Measurements from ENCODE around the gene ZBTB21.

ZBTB21 gene

DNA sequence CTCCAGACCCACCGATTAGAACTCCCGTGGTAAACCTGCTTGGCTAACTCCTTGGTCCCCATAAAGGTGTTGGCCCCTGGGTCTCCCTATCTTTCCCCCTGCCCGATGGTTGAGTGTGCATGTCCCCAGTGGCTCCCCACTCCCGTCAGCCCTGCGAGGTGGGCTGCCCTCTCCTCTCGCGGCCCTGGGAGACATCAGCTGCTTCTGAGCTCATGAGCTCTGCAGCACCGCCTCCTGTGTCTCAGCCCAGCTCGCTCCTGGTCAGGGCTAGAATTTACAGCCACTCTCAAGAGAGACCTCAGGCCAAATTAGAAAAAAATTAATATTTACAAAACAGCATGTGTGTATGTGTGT, 15.9 kb upstream of the ZBTB21 start:
- no peaks in the 10 kb centered on the region for H4K20me1 ChIP-seq (ENCODE audit: control insufficient read depth, insufficient read depth, low read depth, low read length)
- H3K4me3 ChIP-seq (ENCODE audit: low read length), result no peak overlapping the region
- H3K79me2 ChIP-seq (ENCODE audit: control insufficient read depth, low read length), result no peaks in the 10 kb centered on the region
- H3K9me2 ChIP-seq (replicated peaks; ENCODE audit: control insufficient read depth, low read length), result no peaks in the 10 kb centered on the region
- no peaks in the 10 kb centered on the region for H3K36me3 ChIP-seq (ENCODE audit: control insufficient read depth, low read length)
- H3F3A ChIP-seq (ENCODE audit: control insufficient read depth, insufficient read depth), result no peaks in the 10 kb centered on the region
- no peak overlapping the region for H3K4me2 ChIP-seq (ENCODE audit: low read length)
- no peak overlapping the region for H3K27ac ChIP-seq (ENCODE audit: low read depth, low read length)
- no peaks in the 10 kb centered on the region for H3K9me3 ChIP-seq (ENCODE audit: control insufficient read depth, insufficient read depth, low read length)
- TF ChIP-seq EZH2phosphoT487 (IDR thresholded peaks at IDR 0.05; ENCODE audit: borderline replicate concordance, low read length), result no peak
- TF ChIP-seq, protein P1, sequence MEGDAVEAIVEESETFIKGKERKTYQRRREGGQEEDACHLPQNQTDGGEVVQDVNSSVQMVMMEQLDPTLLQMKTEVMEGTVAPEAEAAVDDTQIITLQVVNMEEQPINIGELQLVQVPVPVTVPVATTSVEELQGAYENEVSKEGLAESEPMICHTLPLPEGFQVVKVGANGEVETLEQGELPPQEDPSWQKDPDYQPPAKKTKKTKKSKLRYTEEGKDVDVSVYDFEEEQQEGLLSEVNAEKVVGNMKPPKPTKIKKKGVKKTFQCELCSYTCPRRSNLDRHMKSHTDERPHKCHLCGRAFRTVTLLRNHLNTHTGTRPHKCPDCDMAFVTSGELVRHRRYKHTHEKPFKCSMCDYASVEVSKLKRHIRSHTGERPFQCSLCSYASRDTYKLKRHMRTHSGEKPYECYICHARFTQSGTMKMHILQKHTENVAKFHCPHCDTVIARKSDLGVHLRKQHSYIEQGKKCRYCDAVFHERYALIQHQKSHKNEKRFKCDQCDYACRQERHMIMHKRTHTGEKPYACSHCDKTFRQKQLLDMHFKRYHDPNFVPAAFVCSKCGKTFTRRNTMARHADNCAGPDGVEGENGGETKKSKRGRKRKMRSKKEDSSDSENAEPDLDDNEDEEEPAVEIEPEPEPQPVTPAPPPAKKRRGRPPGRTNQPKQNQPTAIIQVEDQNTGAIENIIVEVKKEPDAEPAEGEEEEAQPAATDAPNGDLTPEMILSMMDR (IDR thresholded peaks at IDR 0.05; ENCODE audit: low read depth, low read length, poor library complexity, severe bottlenecking), result no peak
- no peaks in the 10 kb centered on the region for H3K27me3 ChIP-seq (ENCODE audit: control insufficient read depth, low read length)
- no peaks in the 10 kb centered on the region for H3K4me1 ChIP-seq (ENCODE audit: control insufficient read depth, low read length)

DNA sequence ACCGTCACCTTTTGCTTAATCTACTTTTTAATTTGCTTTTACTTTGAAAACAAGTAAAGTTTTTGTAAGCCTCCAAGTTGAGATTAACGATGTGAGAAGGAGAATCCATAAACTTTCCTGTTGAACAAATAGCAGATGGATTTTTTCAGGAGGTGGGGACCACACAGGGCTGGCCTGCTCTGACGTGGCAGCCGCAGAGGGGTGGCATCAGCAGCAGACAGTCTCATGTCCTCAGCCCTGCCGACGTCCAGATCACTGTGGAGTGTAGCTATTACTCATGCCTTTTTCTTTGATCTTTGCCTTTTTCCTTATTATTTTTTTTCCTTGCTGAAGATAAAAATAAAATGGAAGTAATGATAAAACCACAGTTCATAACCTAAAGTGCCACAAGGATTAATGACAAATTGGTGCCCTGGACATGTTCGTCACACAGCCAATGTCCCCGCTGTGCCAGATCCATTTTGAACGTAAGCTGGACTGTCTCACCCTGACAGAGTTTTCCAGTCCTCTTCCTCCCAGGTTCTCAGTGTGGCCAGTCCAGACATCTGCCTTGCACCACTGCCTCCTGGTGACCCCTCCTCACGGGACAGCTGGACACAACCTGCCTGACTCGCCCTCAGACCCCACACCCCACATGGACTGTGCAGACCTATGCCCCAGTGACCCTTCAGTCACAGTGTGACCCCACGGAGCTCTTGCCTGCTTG, 15.4 kb upstream of the ZBTB21 start:
- Histone ChIP-seq H3K27me3 (ENCODE audit: control insufficient read depth, low read length) (no peaks in the 10 kb centered on the region), H3K27ac (ENCODE audit: low read depth, low read length) (no peak overlapping the region), H3K4me1 (ENCODE audit: control insufficient read depth, low read length) (no peaks in the 10 kb centered on the region), H3K4me2 (ENCODE audit: low read length) (no peak overlapping the region), H3K9me2 (replicated peaks; ENCODE audit: control insufficient read depth, low read length) (no peaks in the 10 kb centered on the region), H3K9me3 (ENCODE audit: control insufficient read depth, insufficient read depth, low read length) (no peaks in the 10 kb centered on the region), H3K36me3 (ENCODE audit: control insufficient read depth, low read length) (no peaks in the 10 kb centered on the region), H4K20me1 (ENCODE audit: control insufficient read depth, insufficient read depth, low read depth, low read length) (no peaks in the 10 kb centered on the region), H3K4me3 (ENCODE audit: low read length) (no peak overlapping the region), H3K79me2 (ENCODE audit: control insufficient read depth, low read length) (no peaks in the 10 kb centered on the region), H3F3A (ENCODE audit: control insufficient read depth, insufficient read depth) (no peaks in the 10 kb centered on the region)
- TF ChIP-seq EZH2phosphoT487 (IDR thresholded peaks at IDR 0.05; ENCODE audit: borderline replicate concordance, low read length), result no peak
- TF ChIP-seq, protein P1 (IDR thresholded peaks at IDR 0.05; ENCODE audit: low read depth, low read length, poor library complexity, severe bottlenecking), result no peak

DNA sequence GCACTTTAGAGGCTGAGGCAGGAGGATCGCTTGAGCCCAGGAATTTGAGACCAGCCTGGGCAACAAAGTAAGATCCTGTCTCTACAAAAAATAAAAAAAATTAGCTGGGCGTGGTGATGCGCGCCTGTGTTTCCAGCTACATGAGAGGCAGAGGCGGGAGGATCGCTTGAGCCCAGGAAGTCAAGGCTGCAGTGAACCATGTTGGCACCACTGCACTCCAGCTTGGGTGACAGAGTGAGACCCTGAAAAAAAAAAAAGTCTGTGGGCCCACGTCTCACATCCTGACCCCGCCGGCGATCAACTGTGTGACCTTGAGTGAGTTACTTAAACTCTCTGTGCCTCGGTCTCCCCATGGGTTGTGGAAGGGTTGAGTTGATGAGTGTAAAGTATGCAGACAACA, 12.7 kb upstream of the ZBTB21 start:
- H3K9me2 ChIP-seq (replicated peaks; ENCODE audit: control insufficient read depth, low read length), result no peaks in the 10 kb centered on the region
- no peak for TF ChIP-seq EZH2phosphoT487 (IDR thresholded peaks at IDR 0.05; ENCODE audit: borderline replicate concordance, low read length)
- TF ChIP-seq, protein P1 (IDR thresholded peaks at IDR 0.05; ENCODE audit: low read depth, low read length, poor library complexity, severe bottlenecking), result no peak
- no peaks in the 10 kb centered on the region for H3K4me1 ChIP-seq (ENCODE audit: control insufficient read depth, low read length)
- H3K27ac ChIP-seq (ENCODE audit: low read depth, low read length), result no peak overlapping the region
- H3K79me2 ChIP-seq (ENCODE audit: control insufficient read depth, low read length), result no peaks in the 10 kb centered on the region
- no peak overlapping the region for H3K4me3 ChIP-seq (ENCODE audit: low read length)
- H3K4me2 ChIP-seq (ENCODE audit: low read length), result no peak overlapping the region
- H4K20me1 ChIP-seq (ENCODE audit: control insufficient read depth, insufficient read depth, low read depth, low read length), result no peaks in the 10 kb centered on the region
- no peaks in the 10 kb centered on the region for H3K27me3 ChIP-seq (ENCODE audit: control insufficient read depth, low read length)
- no peaks in the 10 kb centered on the region for H3K9me3 ChIP-seq (ENCODE audit: control insufficient read depth, insufficient read depth, low read length)
- no peaks in the 10 kb centered on the region for H3K36me3 ChIP-seq (ENCODE audit: control insufficient read depth, low read length)
- H3F3A ChIP-seq (ENCODE audit: control insufficient read depth, insufficient read depth), result no peaks in the 10 kb centered on the region

All from DOHH2 (cell line).